Measurements from ENCODE around the gene UTP14A. TPM values are rescaled to one million over a fixed set of nuclear protein-coding genes. Genes with fewer than 3 reads are reported as not detected.

The UTP14A gene
- total and polyA plus RNA-seq, 2 donors (not counting 1 experiment from before 2014, with no cell fraction given) = 6.0 to 21.5 TPM

GRCh38 chrX:129925305-129926092 is 19.5 kb downstream of the UTP14A start:
- POLR2A ChIA-PET = interaction anchor here (1.2 kb wide), 1 partner anchor 103 kb away, joined by 3 read pairs; no protein-coding TSS in a partner anchor
- Histone ChIP-seq H3K9ac (ENCODE audit: low read length) (no peak overlapping the region), H3K79me2 (ENCODE audit: control insufficient read depth, insufficient read depth, low read length) (no peaks in the 10 kb centered on the region), H3K27ac (ENCODE audit: low read length in 2 of 2) (no peak overlapping the region), H3K27me3 (replicated peaks in 1 of 4; ENCODE audit: control extremely low read depth in 1 of 4, control insufficient read depth in 3 of 4, insufficient read depth in 4 of 4, low read length in 3 of 4) (no peaks in the 10 kb centered on the region), H2AFZ (ENCODE audit: insufficient read depth, low read depth, low read length, poor library complexity, severe bottlenecking) (no peak overlapping the region), H3K4me1 (ENCODE audit: control insufficient read depth in 2 of 2, insufficient read depth in 2 of 2, low read length in 2 of 2) (no peaks in the 10 kb centered on the region), H4K20me1 (ENCODE audit: control insufficient read depth, insufficient read depth, low read length, poor library complexity, severe bottlenecking) (no peaks in the 10 kb centered on the region), H3K4me3 (ENCODE audit: control extremely low read depth in 1 of 5, extremely low read depth in 1 of 5, insufficient read depth in 1 of 5, low read depth in 2 of 5, low read length in 4 of 5) (no peak overlapping the region), H3K4me2 (replicated peaks; ENCODE audit: low read depth, low read length, poor library complexity, severe bottlenecking) (no peak overlapping the region), H3K9me3 (ENCODE audit: control extremely low read depth in 1 of 3, control insufficient read depth in 2 of 3, insufficient read depth in 1 of 3, low read length in 2 of 3) (no peaks in the 10 kb centered on the region), H3K36me3 (replicated peaks in 1 of 2; ENCODE audit: control extremely low read depth in 1 of 2, control insufficient read depth in 1 of 2, extremely low read depth in 1 of 2, insufficient read depth in 2 of 2, low read length in 1 of 2) (peaks cover 0 to 27% of the 10 kb centered on the region in 2 experiments)
- ATAC-seq (ENCODE audit: low read depth) (peak; percentile 66), DNase-seq (peak; percentile 79)
- H3K27ac Mint-ChIP-seq = no peak overlapping the region
- TF ChIP-seq EZH2 (IDR thresholded peaks at IDR 0.05; ENCODE audit: borderline replicate concordance, insufficient read depth, low read depth, low read length, poor library complexity, severe bottlenecking) = no peak
- TF ChIP-seq CTCF (IDR thresholded peaks at IDR 0.05) = peak; percentile 69
- no peaks in the 10 kb centered on the region for H3K27me3 Mint-ChIP-seq
- no peaks in the 10 kb centered on the region for H3K9me3 Mint-ChIP-seq (ENCODE audit: insufficient read depth)
- WGBS (ENCODE audit: insufficient coverage) = 90% methylated on average over 2 of the region's 15 CpGs
- no peak overlapping the region for H3K4me3 Mint-ChIP-seq
- CTCF ChIA-PET = interaction anchor here (0.6 to 7.4 kb wide), 29 partner anchors 10 to 324 kb away, joined by 3 to 185 read pairs (median 4); partner anchors contain the start of gene UTP14A
- intact Hi-C loops (cut with micrococcal nuclease) = loop anchor here (1.0 to 5.0 kb wide), 3 partner anchors 103 to 288 kb away; no protein-coding TSS in a partner anchor
- H3K4me1 Mint-ChIP-seq = peaks cover 6% of the 10 kb centered on the region

Data from B cell (primary cell).